Pancreas (tissue), 10 donors: ENCODE results near the gene USF2. TPM values are rescaled to one million over a fixed set of nuclear protein-coding genes. Genes with fewer than 3 reads are reported as not detected.
A peak's percentile ranks its signal among the peaks of the same experiment; 100 is the strongest.

ENCODE experiments used
- ATAC-seq, 4 donors: fragments of 200-7000 bp; cut with Tn5 transposase; one replicate each; pipeline versions ENCODE4 v1.8.0 to v1.9.1; 2020; ENCODE audit warnings: mild to moderate bottlenecking in 4 of 4, moderate library complexity in 4 of 4
- DNase-seq, 6 donors: peaks; one replicate each; pipeline ENCODE4 v3.0.0-alpha.2; 2020
- FAIRE-seq: peaks from 2 replicates; lab custom pipeline; 2012; peaks lifted over from hg19 to GRCh38; lab: Jason Lieb, UNC
- H3K27ac ChIP-seq, 4 donors: fragments of 200-600 bp; sonication (generic); 1 replicate in 3 of 4; 2 replicates in 1 of 4; pipeline versions ENCODE4 v1.5.0 to v1.8.0; 2020
- H3K27me3 ChIP-seq, 4 donors: fragments of 200-600 bp; one replicate each; pipeline ENCODE4 v1.8.0; 2021
- H3K36me3 ChIP-seq, 3 donors: fragments of 200-600 bp; sonication (generic) in 1 of 3; one replicate each; pipeline versions ENCODE4 v1.5.0 to v1.8.0; 2020 to 2021
- H3K4me1 ChIP-seq, 3 donors: fragments of 200-600 bp; one replicate each; pipeline ENCODE4 v1.8.0; 2021
- H3K4me3 ChIP-seq, 4 donors: fragments of 200-600 bp; sonication (generic) in 2 of 4; one replicate each; pipeline versions ENCODE4 v1.5.0 to v1.8.0; 2020 to 2021
- H3K9me3 ChIP-seq, 4 donors: fragments of 200-600 bp; one replicate each; pipeline ENCODE4 v1.8.0; 2021
- CTCF ChIP-seq, 4 donors: fragments of 200-600 bp; sonication (generic) in 3 of 4; IDR thresholded peaks; one replicate each; pipeline versions ENCODE4 v1.5.0 to v1.8.0; 2021; ENCODE audit warnings: antibody characterized with exemption in 4 of 4
- WGBS, 2 donors: extraction: QIAGEN DNeasy Blood & Tissue Kit; methylation state at CpG; one replicate each; pipeline ENCODE4 v1.1.7; 2013; 5-methylcytosine and 5-hydroxymethylcytosine counted together
- intact Hi-C, 3 donors: fragments of 100-400 bp; cut with DNase I; formaldehyde crosslinking; loops; one replicate each; pipeline versions ENCODE4 v1.11.1 to v1.14.2; 2022
- polyA plus RNA-seq, 2 donors: library from polyadenylated mRNA; stranded (reverse); fragments of 200-250 nt; gene quantifications; one replicate each; pipeline ENCODE4 v1.2.3, GENCODE V29; 2013
- total RNA-seq, 6 donors: library from RNA; stranded (reverse); fragmentation: NEBNext Ultra II Directional in 4 of 6; extraction: Animal tissue kit (Norgen Biotek cat#: 25700) in 4 of 6; gene quantifications; one replicate each; pipeline versions ENCODE4 v1.2.1 to v1.2.4, GENCODE V29; 2021 to 2023
- donor health status: healthy with polysubstance abuse.
- donor health status: DM: no; HTN: no; CAD: no; lungs with moderate emphysema.
- donor health status: DM: no; HTN: no; CAD: no.
- donor health status: control.
- donor health status: control.
- donor health status: Bipolar disorder and iron deficiency.
- donor health status: DM: yes; HTN: yes; CAD: no.
- donor health status: DM: no; HTN: no; CAD: no.
- donor health status: DM: no; HTN: no; CAD: no.
- donor health status: DM: yes; HTN: yes; CAD: no.

USF2 gene
- total and polyA plus RNA-seq, 8 donors, result 46.4 to 112 (median 60.6) TPM

- Histone ChIP-seq H3K4me1 (no peaks in the 10 kb centered on the region), H3K9me3 (no peaks in the 10 kb centered on the region), H3K36me3 (no peaks in the 10 kb centered on the region), H3K4me3 (no peak overlapping the region), H3K27me3 (no peaks in the 10 kb centered on the region), H3K27ac (no peak overlapping the region)
- WGBS, 2 donors, result 90 to 93% methylated on average over 2 of the region's 2 CpGs
- intact Hi-C loops, result no loop called here
- ATAC-seq (no peak), FAIRE-seq (no peak), DNase-seq (no peak)
- no peak for TF ChIP-seq CTCF (IDR thresholded peaks at IDR 0.05)
Measured at GRCh38 chr19:35297922-35298321, 29.2 kb downstream of the USF2 start.

- no peak overlapping the region for H3K27ac ChIP-seq
- H3K4me3 ChIP-seq, result no peak overlapping the region
- FAIRE-seq (no peak), ATAC-seq (no peak), DNase-seq (no peak)
- TF ChIP-seq CTCF (IDR thresholded peaks at IDR 0.05), result no peak
- H3K4me1 ChIP-seq, result no peaks in the 10 kb centered on the region
- H3K27me3 ChIP-seq, result no peaks in the 10 kb centered on the region
- no peaks in the 10 kb centered on the region for H3K9me3 ChIP-seq
- intact Hi-C loops, result no loop called here
- WGBS, 2 donors, result 90 to 95% methylated on average over 5 of the region's 5 CpGs
- H3K36me3 ChIP-seq, result no peaks in the 10 kb centered on the region
Measured at GRCh38 chr19:35298561-35298972, 29.8 kb downstream of the USF2 start.

- no peaks in the 10 kb centered on the region for H3K27me3 ChIP-seq
- no peak overlapping the region for H3K27ac ChIP-seq
- 42 to 50% methylated on average over 39 to 49 of the region's 55 CpGs for WGBS, 2 donors
- H3K9me3 ChIP-seq, result no peaks in the 10 kb centered on the region
- TF ChIP-seq CTCF (IDR thresholded peaks at IDR 0.05), result no peak
- H3K36me3 ChIP-seq, result no peaks in the 10 kb centered on the region
- DNase-seq, result no peak
- H3K4me3 ChIP-seq, result no peak overlapping the region
- intact Hi-C loops, result no loop called here
- peak in 2 of 4 donors; percentile 39 to 60 for ATAC-seq
- no peak for FAIRE-seq
- H3K4me1 ChIP-seq, result no peaks in the 10 kb centered on the region
Measured at GRCh38 chr19:35299523-35300338, 31.0 kb downstream of the USF2 start.

- H3K36me3 ChIP-seq, result no peaks in the 10 kb centered on the region
- no peaks in the 10 kb centered on the region for H3K27me3 ChIP-seq
- no peaks in the 10 kb centered on the region for H3K9me3 ChIP-seq
- no peak overlapping the region for H3K4me3 ChIP-seq
- no peak for TF ChIP-seq CTCF (IDR thresholded peaks at IDR 0.05)
- 78 to 83% methylated on average over 10 of the region's 10 CpGs for WGBS, 2 donors
- DNase-seq (peak in 1 of 6 donors; percentile 0), ATAC-seq (no peak), FAIRE-seq (no peak)
- H3K4me1 ChIP-seq, result no peaks in the 10 kb centered on the region
- no peak overlapping the region for H3K27ac ChIP-seq
- intact Hi-C loops, result no loop called here
Measured at GRCh38 chr19:35300339-35300649, 31.5 kb downstream of the USF2 start.

- Histone ChIP-seq H3K4me1 (no peaks in the 10 kb centered on the region), H3K4me3 (no peak overlapping the region), H3K27me3 (no peaks in the 10 kb centered on the region), H3K36me3 (no peaks in the 10 kb centered on the region), H3K27ac (no peak overlapping the region), H3K9me3 (no peaks in the 10 kb centered on the region)
- FAIRE-seq (no peak), ATAC-seq (no peak), DNase-seq (no peak)
- intact Hi-C loops, result no loop called here
- TF ChIP-seq CTCF (IDR thresholded peaks at IDR 0.05), result no peak
- WGBS, 2 donors, result 88 to 93% methylated on average over 2 of the region's 2 CpGs
Measured at GRCh38 chr19:35301961-35302360, 33.2 kb downstream of the USF2 start.
